Transverse colon (tissue), 4 donors: ENCODE results near the gene CDC42EP5. TPM values are rescaled to one million over a fixed set of nuclear protein-coding genes. Genes with fewer than 3 reads are reported as not detected.
A peak's percentile ranks its signal among the peaks of the same experiment; 100 is the strongest.
"Not testable (repeated sequence)": the region's sequence is repeated elsewhere in the genome, so short reads cannot be mapped to it uniquely, and the experiment has no call there.

Source experiments
- DNase-seq: peaks from one replicate; pipeline ENCODE4 v3.0.0-alpha.2; 2019
- H3K27ac ChIP-seq, 4 donors: fragments of 200-600 bp; sonication (generic); 2 replicates each; pipeline ENCODE4 v1.5.1; 2016 to 2018; ENCODE audit warnings: inconsistent platforms in 4 of 4
- H3K27me3 ChIP-seq: fragments of 200-600 bp; sonication (generic); 2 replicates; pipeline ENCODE4 v1.5.1; 2017; ENCODE audit warnings: inconsistent platforms
- H3K36me3 ChIP-seq, 4 donors: fragments of 200-600 bp; sonication (generic); 2 replicates each; pipeline ENCODE4 v1.5.1; 2017 to 2019; ENCODE audit warnings: inconsistent platforms in 4 of 4
- H3K4me1 ChIP-seq, 4 donors: fragments of 200-600 bp; sonication (generic); 2 replicates each; pipeline ENCODE4 v1.5.1; 2017 to 2020; ENCODE audit warnings: inconsistent platforms in 4 of 4
- H3K4me3 ChIP-seq, 4 donors: fragments of 200-600 bp; sonication (generic); 1 replicate in 1 of 4; 2 replicates in 3 of 4; pipeline versions ENCODE4 v1.5.1 to v1.6.1; 2017 to 2019; ENCODE audit warnings: inconsistent platforms in 4 of 4
- H3K9me3 ChIP-seq, 2 donors: fragments of 200-600 bp; sonication (generic); 2 replicates each; pipeline ENCODE4 v1.5.1; 2017 to 2019; ENCODE audit warnings: inconsistent platforms in 2 of 2
- CTCF ChIP-seq, 5 experiments: fragments of 200-600 bp in 3 of 5; fragments of 450-650 bp in 2 of 5; sonication (generic) in 3 of 5; IDR thresholded peaks; 1 replicate in 2 of 5; 2 replicates in 3 of 5; pipeline ENCODE4 v1.5.1; 2016 to 2017; ENCODE audit warnings: antibody characterized with exemption in 5 of 5, inconsistent platforms in 3 of 5, mild to moderate bottlenecking in 2 of 5, moderate library complexity in 1 of 5
- EP300 ChIP-seq: sonication (generic); formaldehyde crosslinking; IDR thresholded peaks from one replicate; pipeline ENCODE4 v1.6.1; 2017; ENCODE audit warnings: antibody characterized with exemption, low read depth
- POLR2A ChIP-seq: fragments of 450-650 bp; IDR thresholded peaks from one replicate; pipeline ENCODE4 v1.6.1; 2016; ENCODE audit warnings: antibody characterized with exemption, mild to moderate bottlenecking, moderate library complexity
- POLR2AphosphoS5 ChIP-seq, 3 donors: sonication (generic); formaldehyde crosslinking; IDR thresholded peaks; one replicate each; pipeline ENCODE4 v1.6.1; 2016; ENCODE audit warnings: antibody characterized with exemption in 3 of 3
- WGBS, 2 donors: methylation state at CpG; one replicate each; pipeline ENCODE4 v1.1.5; 2018; ENCODE audit warnings: low coverage in 1 of 2; 5-methylcytosine and 5-hydroxymethylcytosine counted together
- in situ Hi-C, 4 donors: fragments of 200-750 bp; cut with MboI; loops; one replicate each; pipeline versions ENCODE4 v1.15.0 to v1.15.1; 2017; ENCODE audit warnings: low sequenced_read_pairs in 3 of 4, low pct_ligation_motif_present in 1 of 4, low pct_unique_long_range_greater_than_20kb in 1 of 4
- intact Hi-C: fragments of 100-400 bp; cut with DNase I; formaldehyde crosslinking; loops from one replicate; pipeline ENCODE4 v1.15.1; 2023; ENCODE audit warnings: low total_unique reads
- total RNA-seq, 4 donors: library from RNA; depleted of rRNA; stranded (reverse); fragments of >200 nt; gene quantifications; one replicate each; pipeline ENCODE4 v1.1.0, GENCODE V29; 2016

CDC42EP5 gene
- total RNA-seq, 4 donors from 2014 or later = 210 to 231 (median 214) TPM

- intact Hi-C loops = no loop called here
- H3K4me1 ChIP-seq = peaks cover 28 to 48% (median 36%) of the 10 kb centered on the region in 4 donors
Observed at GRCh38 chr19:54448040-54448773, 24.9 kb downstream of the CDC42EP5 start.

GRCh38 chr19:54446349-54446748 lies 26.7 kb downstream of the CDC42EP5 start:
- H3K4me3 ChIP-seq = not testable (repeated sequence)

More at GRCh38 chr19:54448040-54448773, 24.9 kb downstream of the CDC42EP5 start:
- Histone ChIP-seq H3K4me3 (peak overlapping the region; percentile 80 to 99 (median 94)), H3K27ac (peak overlapping the region; percentile 95 to 98 (median 96)), H3K27me3 (no peaks in the 10 kb centered on the region), H3K36me3 (peaks cover 0 to 17% (median 8%) of the 10 kb centered on the region in 4 donors), H3K9me3 (no peaks in the 10 kb centered on the region)
- peak; percentile 63 for DNase-seq
- 1 to 14% methylated on average over 3 to 34 of the region's 34 CpGs for WGBS, 2 donors
- TF ChIP-seq POLR2AphosphoS5 (IDR thresholded peaks at IDR 0.05) = peak in 1 of 3 donors; percentile 15
- TF ChIP-seq CTCF (IDR thresholded peaks at IDR 0.05) = peak in 1 of 5 experiments; percentile 20
- TF ChIP-seq EP300 = no peak
- TF ChIP-seq POLR2A = no peak
- in situ Hi-C loops = no loop called here

GRCh38 chr19:54444737-54445136 lies 28.4 kb downstream of the CDC42EP5 start:
- Histone ChIP-seq H3K9me3 (no peaks in the 10 kb centered on the region), H3K27ac (peak overlapping the region; percentile 52 to 76 (median 72)), H3K36me3 (no peaks in the 10 kb centered on the region), H3K4me3 (no peak overlapping the region), H3K27me3 (no peaks in the 10 kb centered on the region), H3K4me1 (peaks cover 11 to 29% (median 19%) of the 10 kb centered on the region in 4 donors)
- in situ Hi-C loops (no loop called here), intact Hi-C loops (no loop called here)
- DNase-seq = peak; percentile 76
- WGBS, 2 donors = 48 to 70% methylated on average over 4 to 7 of the region's 7 CpGs
- TF ChIP-seq POLR2A = no peak
- peak in 2 of 3 donors; percentile 46 to 65 for TF ChIP-seq POLR2AphosphoS5 (IDR thresholded peaks at IDR 0.05)

More at GRCh38 chr19:54446349-54446748, 26.7 kb downstream of the CDC42EP5 start:
- H3K9me3 ChIP-seq, H3K27ac ChIP-seq, DNase-seq, intact Hi-C loops, H3K36me3 ChIP-seq, H3K27me3 ChIP-seq, in situ Hi-C loops: not testable (repeated sequence)
- H3K4me1 ChIP-seq = peaks cover 24 to 44% (median 35%) of the 10 kb centered on the region in 4 donors
- WGBS, 2 donors = 89% methylated on average over 15 of the region's 15 CpGs; no CpG with 5 or more reads in 1 of the 2 donors

GRCh38 chr19:54440641-54441040 lies 32.5 kb downstream of the CDC42EP5 start:
- no peak for DNase-seq
- in situ Hi-C loops (no loop called here), intact Hi-C loops (no loop called here)
- WGBS, 2 donors = 95 to 100% methylated on average over 3 to 5 of the region's 5 CpGs
- Histone ChIP-seq H3K9me3 (no peaks in the 10 kb centered on the region), H3K4me1 (peaks cover 0 to 9% (median 5%) of the 10 kb centered on the region in 4 donors), H3K36me3 (no peaks in the 10 kb centered on the region), H3K27me3 (no peaks in the 10 kb centered on the region), H3K4me3 (no peak overlapping the region), H3K27ac (no peak overlapping the region)
- TF ChIP-seq POLR2AphosphoS5 (IDR thresholded peaks at IDR 0.05) (no peak), POLR2A (no peak), CTCF (IDR thresholded peaks at IDR 0.05) (no peak), EP300 (no peak)

- 63% methylated on average over 15 of the region's 15 CpGs; no CpG with 5 or more reads in 1 of the 2 donors for WGBS, 2 donors
- no peak overlapping the region for H3K27ac ChIP-seq
- TF ChIP-seq CTCF (IDR thresholded peaks at IDR 0.05) (peak in 4 of 5 experiments; percentile 15 to 36 (median 24)), POLR2A (no peak)
- no peaks in the 10 kb centered on the region for H3K9me3 ChIP-seq
- H3K4me3 ChIP-seq = no peak overlapping the region
- no peak for DNase-seq
- peaks cover 0 to 8% (median 2%) of the 10 kb centered on the region in 4 donors for H3K4me1 ChIP-seq
- no peaks in the 10 kb centered on the region for H3K27me3 ChIP-seq
- no peaks in the 10 kb centered on the region for H3K36me3 ChIP-seq
- intact Hi-C loops = no loop called here
- in situ Hi-C loops = no loop called here
Observed at GRCh38 chr19:54439174-54439851, 33.8 kb downstream of the CDC42EP5 start.
